Peyer's patch (tissue), 4 donors: ENCODE data around the gene PTPN2.

Experiments used
- CTCF ChIP-seq, 6 experiments: fragments of 450-650 bp in 4 of 6; fragments of 200-600 bp in 2 of 6; sonication (generic) in 1 of 6; IDR thresholded peaks; one replicate each; pipeline ENCODE4 v1.5.1; 2017 to 2019; ENCODE audit warnings: antibody characterized with exemption in 6 of 6, mild to moderate bottlenecking in 3 of 6, moderate library complexity in 1 of 6
- POLR2A ChIP-seq, 2 donors: fragments of 450-650 bp; IDR thresholded peaks; one replicate each; pipeline ENCODE4 v1.5.1; 2017; ENCODE audit warnings: antibody characterized with exemption in 2 of 2, mild to moderate bottlenecking in 2 of 2, moderate library complexity in 2 of 2

- TF ChIP-seq CTCF (IDR thresholded peaks at IDR 0.05) = no peak
- no peak for TF ChIP-seq POLR2A (IDR thresholded peaks at IDR 0.05)
Observed at GRCh38 chr18:12745095-12745795, 138.8 kb downstream of the PTPN2 start.
